Endothelial cell of umbilical vein (primary cell): ENCODE measurements around the gene CDC42EP5. TPM values are rescaled to one million over a fixed set of nuclear protein-coding genes. Genes with fewer than 3 reads are reported as not detected.
"Not testable (repeated sequence)": the region's sequence is repeated elsewhere in the genome, so short reads cannot be mapped to it uniquely, and the experiment has no call there.

ENCODE experiments used
- BruUV-seq: library from RNA; stranded (reverse); fragments of 400-500 nt; replicated peaks from 2 replicates; lab custom pipeline; 2021; lab: Mats Ljungman, UMichigan
- CTCF ChIA-PET: fragments of 300-600, 350-600 bp; sonication (Branson Sonifier 250); formaldehyde crosslinking; loops from one replicate; lab custom pipeline; 2021; ENCODE audit warnings: antibody characterized with exemption, inconsistent platforms; lab: Charles Lee
- POLR2A ChIA-PET: fragments of 300-600, 350-600 bp; sonication (Branson Sonifier 250); formaldehyde crosslinking; loops from one replicate; lab custom pipeline; 2021; ENCODE audit warnings: antibody characterized with exemption, inconsistent platforms; lab: Charles Lee
- DNase-seq: peaks from one replicate; pipeline ENCODE4 v3.0.0-alpha.2; 2011; ENCODE audit warnings: low read depth, low spot score
- FAIRE-seq: peaks from 2 replicates; lab custom pipeline; 2011; peaks lifted over from hg19 to GRCh38; lab: Jason Lieb, UNC
- H2AFZ ChIP-seq: 2 replicates; pipeline ENCODE4 v1.6.0; 2012; ENCODE audit warnings: low read depth, low read length, control low read depth, inconsistent platforms
- H3K27ac ChIP-seq: 2 replicates; pipeline ENCODE4 v1.5.1; 2011; ENCODE audit warnings: low read depth, mild to moderate bottlenecking, control low read depth, low read length, moderate library complexity; ENCODE audit not compliant: insufficient read depth
- H3K27me3 ChIP-seq, 2 experiments: 2 replicates each; pipeline versions ENCODE4 v1.6.0 to v1.6.1; 2011; ENCODE audit warnings: low read length in 2 of 2, mixed read lengths in 1 of 2; ENCODE audit not compliant: control insufficient read depth in 2 of 2, insufficient read depth in 2 of 2
- H3K36me3 ChIP-seq, 2 experiments: 2 replicates in 1 of 2; 3 replicates in 1 of 2; pipeline ENCODE4 v1.5.1; 2011; ENCODE audit warnings: low read length in 2 of 2, mild to moderate bottlenecking in 1 of 2, moderate library complexity in 1 of 2; ENCODE audit not compliant: control insufficient read depth in 2 of 2, insufficient read depth in 2 of 2; ENCODE audit errors: extremely low read depth in 1 of 2
- H3K4me1 ChIP-seq: 3 replicates; pipeline ENCODE4 v1.5.1; 2011; ENCODE audit warnings: mild to moderate bottlenecking, low read length; ENCODE audit not compliant: control insufficient read depth, insufficient read depth; ENCODE audit errors: extremely low read depth
- H3K4me2 ChIP-seq: 2 replicates; pipeline ENCODE4 v1.6.1; 2011; ENCODE audit warnings: low read length, control low read depth, mixed read lengths; ENCODE audit not compliant: insufficient read depth
- H3K4me3 ChIP-seq, 3 experiments: fragments of 200-600 bp in 1 of 3; sonication (generic), shearing (Covaris generic) in 1 of 3; replicated peaks in 1 of 3; 2 replicates each; pipeline ENCODE4 v1.5.1; 2011 to 2016; ENCODE audit warnings: control low read depth in 3 of 3, low read length in 3 of 3, mild to moderate bottlenecking in 2 of 3, inconsistent platforms in 1 of 3, low read depth in 1 of 3, moderate library complexity in 1 of 3; ENCODE audit not compliant: insufficient read depth in 1 of 3
- H3K79me2 ChIP-seq: 2 replicates; pipeline ENCODE4 v1.6.0; 2012; ENCODE audit warnings: low read length, inconsistent platforms; ENCODE audit not compliant: control insufficient read depth, insufficient read depth
- H3K9ac ChIP-seq: replicated peaks from 2 replicates; pipeline ENCODE3; 2011; ENCODE audit warnings: low read length, control low read depth; ENCODE audit not compliant: insufficient read depth; ENCODE audit errors: extremely low read depth
- H3K9me1 ChIP-seq: replicated peaks from 3 replicates; pipeline ENCODE4 v1.6.0; 2011; ENCODE audit warnings: mild to moderate bottlenecking, low read length; ENCODE audit not compliant: control insufficient read depth, insufficient read depth; ENCODE audit errors: extremely low read depth
- H3K9me3 ChIP-seq: replicated peaks from 2 replicates; pipeline ENCODE4 v1.5.1; 2012; ENCODE audit warnings: low read length, inconsistent platforms; ENCODE audit not compliant: control insufficient read depth, insufficient read depth
- H4K20me1 ChIP-seq: replicated peaks from 2 replicates; pipeline ENCODE3; 2011; ENCODE audit warnings: mild to moderate bottlenecking, low read length; ENCODE audit not compliant: control insufficient read depth, insufficient read depth; ENCODE audit errors: extremely low read depth
- EZH2 ChIP-seq: IDR thresholded peaks from 2 replicates; pipeline ENCODE4 v1.6.1; 2012; ENCODE audit warnings: borderline replicate concordance, low read depth, mild to moderate bottlenecking, moderate library complexity, low read length, inconsistent platforms; ENCODE audit not compliant: severe bottlenecking
- FOS ChIP-seq: IDR thresholded peaks from 2 replicates; pipeline ENCODE4 v1.6.1; 2011; ENCODE audit warnings: mild to moderate bottlenecking, low read length, moderate library complexity, borderline replicate concordance; ENCODE audit not compliant: insufficient read depth
- GATA2 ChIP-seq: IDR thresholded peaks from 2 replicates; pipeline ENCODE4 v1.7.0; 2011; ENCODE audit warnings: low read depth, mild to moderate bottlenecking, moderate library complexity, mixed read lengths, low read length; ENCODE audit not compliant: insufficient read length, insufficient read depth
- JUN ChIP-seq: IDR thresholded peaks from 2 replicates; pipeline ENCODE4 v1.6.1; 2011; ENCODE audit warnings: borderline replicate concordance, low read depth; ENCODE audit not compliant: insufficient read length, insufficient read depth
- POLR2A ChIP-seq: IDR thresholded peaks from 2 replicates; pipeline ENCODE4 v1.6.1; 2012; ENCODE audit warnings: low read depth, mild to moderate bottlenecking, control low read depth, low read length
- POLR2AphosphoS5 ChIP-seq: IDR thresholded peaks from 2 replicates; pipeline ENCODE4 v1.6.1; 2012; ENCODE audit warnings: low read depth, mild to moderate bottlenecking, control low read depth, low read length, moderate library complexity; ENCODE audit not compliant: insufficient read depth
- dilution Hi-C: fragments of 300-500 bp; cut with MboI; formaldehyde crosslinking; loops from one replicate; pipeline ENCODE4 v1.15.0; 2019; ENCODE audit warnings: low sequenced_read_pairs; ENCODE audit not compliant: extremely low pct_ligation_motif_present
- intact Hi-C: fragments of 100-400 bp; cut with micrococcal nuclease; formaldehyde crosslinking; loops from one replicate; pipeline ENCODE4 v1.10.0; 2022
- polyA plus RNA-seq, 4 experiments: library from polyadenylated mRNA; depleted of rRNA in 3 of 4; stranded (reverse) in 3 of 4; unstranded in 1 of 4; fragments of >200 nt; gene quantifications; 2 replicates each; pipeline versions ENCODE4 v1.2.1 to v1.2.3, GENCODE V29; 2011 to 2012; ENCODE audit warnings: missing spikeins in 1 of 4
- total RNA-seq: library from RNA; stranded (reverse); gene quantifications from 2 replicates; pipeline ENCODE4 v1.2.3, GENCODE V29; 2021
- TF ChIP-seq, protein P1 (sequence below): IDR thresholded peaks from 2 replicates; pipeline ENCODE4 v1.6.1; 2011; ENCODE audit not compliant: insufficient read depth, insufficient read length

Gene CDC42EP5
- total and polyA plus RNA-seq, 2 donors (not counting 3 experiments of a cell fraction or from before 2014, with no cell fraction given): 37.3 to 85.5 TPM

DNA sequence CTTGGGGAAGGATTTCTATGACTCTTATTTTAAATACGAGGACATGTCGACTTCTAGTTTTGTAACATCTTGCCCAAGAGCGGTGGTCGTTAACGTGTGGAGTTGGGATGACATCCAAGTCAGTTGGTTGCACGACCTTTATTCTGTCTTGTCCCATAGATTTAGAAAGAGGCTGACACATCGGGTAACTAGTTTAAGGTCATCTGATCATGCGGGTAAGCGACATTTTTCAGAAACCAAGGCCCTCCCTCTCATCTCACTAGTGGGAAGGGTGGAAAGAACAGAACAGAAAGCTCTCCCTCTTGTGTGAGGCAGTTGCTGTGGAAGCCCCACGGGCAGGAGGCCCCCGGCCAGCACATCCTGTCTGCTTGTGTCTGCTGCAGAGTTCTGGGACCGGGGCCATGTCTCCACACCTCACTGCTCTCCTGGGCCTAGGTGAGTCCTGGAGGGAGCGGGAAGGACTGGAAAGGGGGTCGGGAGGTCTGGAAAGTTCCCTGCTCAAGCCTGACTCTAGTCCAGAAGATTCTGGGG is 29.5 kb upstream of the CDC42EP5 start, which contains the start of gene LAIR2:
Gene LAIR2, plus strand, starts transcription at position 314 of the 531 bp plus-strand sequence. Its CDS starts 88 bp downstream, at position 402.
- no peak within 1 kb of the TSS for H3K4me2 ChIP-seq
- no peak for TF ChIP-seq GATA2
- no peak for TF ChIP-seq JUN
- TF ChIP-seq POLR2A: no peak
- no peak for TF ChIP-seq FOS
- TF ChIP-seq, protein P1, sequence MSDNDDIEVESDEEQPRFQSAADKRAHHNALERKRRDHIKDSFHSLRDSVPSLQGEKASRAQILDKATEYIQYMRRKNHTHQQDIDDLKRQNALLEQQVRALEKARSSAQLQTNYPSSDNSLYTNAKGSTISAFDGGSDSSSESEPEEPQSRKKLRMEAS: no peak
- no peak for TF ChIP-seq EZH2
- no peak for TF ChIP-seq POLR2AphosphoS5
- H2AFZ ChIP-seq: no peak within 1 kb of the TSS
- no peaks in the 10 kb centered on the region for H3K27me3 ChIP-seq
- H3K4me1 ChIP-seq: no peaks in the 10 kb centered on the region
- no peaks in the 10 kb centered on the region for H4K20me1 ChIP-seq
- H3K9ac ChIP-seq: no peak within 1 kb of the TSS
- DNase-seq (no peak), FAIRE-seq (no peak)
- POLR2A ChIA-PET: no interaction called here
- CTCF ChIA-PET: no interaction called here
- no peaks in the 10 kb centered on the region for H3K9me3 ChIP-seq
- H3K36me3 ChIP-seq: no peaks in the 10 kb centered on the region
- intact Hi-C loops (no loop called here), dilution Hi-C loops (no loop called here)
- H3K9me1 ChIP-seq: no peaks in the 10 kb centered on the region
- H3K27ac ChIP-seq: no peak within 1 kb of the TSS
- no peaks in the 10 kb centered on the region for H3K79me2 ChIP-seq
- no peak within 1 kb of the TSS for H3K4me3 ChIP-seq
- no TSS peak for BruUV-seq

DNA sequence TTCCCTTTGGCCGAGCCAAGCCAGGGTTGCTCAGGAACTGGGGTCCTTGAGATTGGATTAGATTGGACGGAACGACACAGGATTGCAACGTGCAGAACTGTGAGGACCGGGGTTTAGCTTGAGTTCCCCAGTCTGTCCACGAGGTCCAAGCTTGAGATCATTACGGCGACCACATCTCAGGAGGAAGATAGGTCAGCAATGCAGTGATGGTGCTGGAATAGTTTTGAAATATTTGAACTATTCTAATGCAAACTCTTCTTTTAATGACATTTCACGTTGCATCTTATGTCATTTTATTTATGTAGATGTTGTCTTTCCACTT is 25.3 kb upstream of the CDC42EP5 start:
- FAIRE-seq, H3K9me3 ChIP-seq, H3K9ac ChIP-seq, H3K4me2 ChIP-seq, H3K79me2 ChIP-seq, H4K20me1 ChIP-seq, DNase-seq, H2AFZ ChIP-seq, H3K4me3 ChIP-seq, POLR2A ChIA-PET, H3K27ac ChIP-seq, H3K4me1 ChIP-seq, H3K9me1 ChIP-seq, BruUV-seq, dilution Hi-C loops, intact Hi-C loops, H3K27me3 ChIP-seq, H3K36me3 ChIP-seq, CTCF ChIA-PET: not testable (repeated sequence)

DNA sequence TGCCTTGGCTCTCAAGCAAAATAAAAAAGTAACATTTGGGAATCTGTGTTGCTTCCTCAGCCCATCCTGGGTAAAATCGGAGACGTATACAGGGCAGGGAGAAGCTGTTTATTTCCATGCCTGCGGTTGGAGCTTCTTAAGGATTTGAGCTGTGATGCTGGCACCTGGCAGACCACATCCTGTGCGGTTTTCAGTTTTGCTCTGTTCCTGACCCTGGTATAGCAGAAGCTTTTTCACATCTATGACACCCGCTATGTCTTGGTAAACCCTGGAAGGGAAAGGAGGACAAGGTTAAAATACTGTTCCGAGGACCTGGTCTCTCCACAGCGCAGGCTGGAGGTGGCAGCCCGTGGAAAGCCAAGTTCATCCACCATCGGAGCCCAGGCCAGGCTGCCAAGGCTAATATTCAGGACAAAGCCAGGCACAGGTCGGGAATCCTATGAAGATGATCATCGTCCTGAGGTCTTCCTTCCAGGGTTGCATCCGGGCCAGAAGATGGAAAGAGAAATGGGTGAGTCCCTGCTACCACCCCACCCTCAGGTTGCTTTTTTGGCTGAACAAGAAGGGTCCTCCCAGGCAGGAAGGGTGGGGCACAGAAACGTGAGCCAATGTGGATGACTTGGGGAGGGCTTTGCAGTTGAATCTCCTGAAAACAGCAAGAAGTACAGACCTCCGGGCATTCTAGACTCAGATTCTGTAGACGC is 24.8 kb upstream of the CDC42EP5 start:
- BruUV-seq, H3K4me1 ChIP-seq, intact Hi-C loops, FAIRE-seq, H3K4me2 ChIP-seq, dilution Hi-C loops, H3K9me1 ChIP-seq, H3K9ac ChIP-seq, H4K20me1 ChIP-seq, H2AFZ ChIP-seq, POLR2A ChIA-PET, H3K79me2 ChIP-seq, H3K4me3 ChIP-seq, H3K27ac ChIP-seq, H3K9me3 ChIP-seq, H3K27me3 ChIP-seq, DNase-seq, H3K36me3 ChIP-seq, CTCF ChIA-PET: not testable (repeated sequence)
